ENCODE measurements around the gene TMEM184B. TPM values are rescaled to one million over a fixed set of nuclear protein-coding genes. Genes with fewer than 3 reads are reported as not detected.

Gene TMEM184B
- total RNA-seq, 6 experiments from 2014 or later: 104 to 125 (median 111) TPM

DNA sequence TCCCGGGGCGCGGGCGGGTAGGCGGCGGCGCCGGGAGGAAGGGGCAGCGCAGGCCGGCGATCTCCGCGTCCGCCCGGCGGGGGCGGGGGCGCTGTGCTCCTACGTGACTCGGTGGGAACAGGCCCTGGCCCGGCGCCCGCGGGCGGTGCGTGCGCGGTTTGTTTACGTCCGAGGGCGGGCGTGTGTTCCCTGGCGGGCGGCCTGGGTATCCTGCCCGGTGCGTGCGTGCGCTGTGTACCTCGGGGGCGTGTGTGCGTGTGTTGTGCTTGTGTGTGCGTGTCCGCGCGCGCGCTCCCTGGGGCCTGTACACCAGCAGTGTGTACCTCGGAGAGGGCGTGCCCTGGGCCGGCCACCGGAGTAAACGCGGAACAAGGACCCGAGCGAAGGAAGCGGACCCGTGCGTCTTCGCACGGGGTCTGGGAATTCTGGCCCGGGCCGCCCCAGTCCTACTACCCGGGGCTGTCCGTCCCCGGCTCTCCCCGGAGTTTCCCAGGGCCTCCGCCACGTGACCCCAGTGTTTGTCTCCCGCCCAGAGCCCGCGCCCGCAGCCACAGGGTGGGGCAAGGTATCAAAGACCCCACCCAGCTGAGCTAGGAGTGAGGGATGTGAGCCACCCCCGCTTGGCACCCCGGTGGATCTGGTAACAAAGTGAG, 70.2 kb downstream of the TMEM184B start:
- Mint-ChIP-seq H3K36me3 (ENCODE audit: low read depth) (peaks cover 5% of the 10 kb centered on the region; the same call in 1 of the 2 replicates), H3K9me3 (no peaks in the 10 kb centered on the region; the same call in 1 of the 2 replicates), H3K4me1 (ENCODE audit: low read depth) (peaks cover 46% of the 10 kb centered on the region), H3K4me3 (peak overlapping the region; percentile 93), H3K27me3 (ENCODE audit: insufficient read depth) (peaks cover 13% of the 10 kb centered on the region), H3K27ac (peak overlapping the region; percentile 92)
- peak; percentile 70 for DNase-seq
- TF ChIP-seq, protein P1, sequence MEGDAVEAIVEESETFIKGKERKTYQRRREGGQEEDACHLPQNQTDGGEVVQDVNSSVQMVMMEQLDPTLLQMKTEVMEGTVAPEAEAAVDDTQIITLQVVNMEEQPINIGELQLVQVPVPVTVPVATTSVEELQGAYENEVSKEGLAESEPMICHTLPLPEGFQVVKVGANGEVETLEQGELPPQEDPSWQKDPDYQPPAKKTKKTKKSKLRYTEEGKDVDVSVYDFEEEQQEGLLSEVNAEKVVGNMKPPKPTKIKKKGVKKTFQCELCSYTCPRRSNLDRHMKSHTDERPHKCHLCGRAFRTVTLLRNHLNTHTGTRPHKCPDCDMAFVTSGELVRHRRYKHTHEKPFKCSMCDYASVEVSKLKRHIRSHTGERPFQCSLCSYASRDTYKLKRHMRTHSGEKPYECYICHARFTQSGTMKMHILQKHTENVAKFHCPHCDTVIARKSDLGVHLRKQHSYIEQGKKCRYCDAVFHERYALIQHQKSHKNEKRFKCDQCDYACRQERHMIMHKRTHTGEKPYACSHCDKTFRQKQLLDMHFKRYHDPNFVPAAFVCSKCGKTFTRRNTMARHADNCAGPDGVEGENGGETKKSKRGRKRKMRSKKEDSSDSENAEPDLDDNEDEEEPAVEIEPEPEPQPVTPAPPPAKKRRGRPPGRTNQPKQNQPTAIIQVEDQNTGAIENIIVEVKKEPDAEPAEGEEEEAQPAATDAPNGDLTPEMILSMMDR (IDR thresholded peaks at IDR 0.05): peak; percentile 72

- H3K4me3 Mint-ChIP-seq: peak within 1 kb of the TSS; percentile 93
- TF ChIP-seq, protein P1 (IDR thresholded peaks at IDR 0.05): no peak
- peaks cover 12% of the 10 kb centered on the region for H3K27me3 Mint-ChIP-seq (ENCODE audit: insufficient read depth)
These were observed 70.9 kb downstream of the TMEM184B start, which contains the start of gene MAFF for GRCh38 chr22:38201711-38202436. MAFF (plus strand) TSS chr22:38201994; CDS start chr22:38213854, 11,860 bp downstream.

GRCh38 chr22:38201371-38201710, 71.5 kb downstream of the TMEM184B start:
- H3K27ac Mint-ChIP-seq: peak overlapping the region; percentile 94
- H3K4me3 Mint-ChIP-seq: peak overlapping the region; percentile 89
- DNase-seq: no peak
- peaks cover 51% of the 10 kb centered on the region for H3K4me1 Mint-ChIP-seq (ENCODE audit: low read depth)
- peaks cover 12% of the 10 kb centered on the region for H3K27me3 Mint-ChIP-seq (ENCODE audit: insufficient read depth)
- H3K36me3 Mint-ChIP-seq (ENCODE audit: low read depth): peaks cover 5% of the 10 kb centered on the region; the same call in 1 of the 2 replicates
- H3K9me3 Mint-ChIP-seq: no peaks in the 10 kb centered on the region; the same call in 1 of the 2 replicates
- TF ChIP-seq, protein P1 (IDR thresholded peaks at IDR 0.05): no peak

More at GRCh38 chr22:38201711-38202436, 70.9 kb downstream of the TMEM184B start, which contains the start of gene MAFF:
- peak; percentile 96 for DNase-seq
- Mint-ChIP-seq H3K9me3 (no peaks in the 10 kb centered on the region; the same call in 1 of the 2 replicates), H3K27ac (peak within 1 kb of the TSS; percentile 94), H3K4me1 (ENCODE audit: low read depth) (peaks cover 51% of the 10 kb centered on the region), H3K36me3 (ENCODE audit: low read depth) (peaks cover 5% of the 10 kb centered on the region; the same call in 1 of the 2 replicates)

DNA sequence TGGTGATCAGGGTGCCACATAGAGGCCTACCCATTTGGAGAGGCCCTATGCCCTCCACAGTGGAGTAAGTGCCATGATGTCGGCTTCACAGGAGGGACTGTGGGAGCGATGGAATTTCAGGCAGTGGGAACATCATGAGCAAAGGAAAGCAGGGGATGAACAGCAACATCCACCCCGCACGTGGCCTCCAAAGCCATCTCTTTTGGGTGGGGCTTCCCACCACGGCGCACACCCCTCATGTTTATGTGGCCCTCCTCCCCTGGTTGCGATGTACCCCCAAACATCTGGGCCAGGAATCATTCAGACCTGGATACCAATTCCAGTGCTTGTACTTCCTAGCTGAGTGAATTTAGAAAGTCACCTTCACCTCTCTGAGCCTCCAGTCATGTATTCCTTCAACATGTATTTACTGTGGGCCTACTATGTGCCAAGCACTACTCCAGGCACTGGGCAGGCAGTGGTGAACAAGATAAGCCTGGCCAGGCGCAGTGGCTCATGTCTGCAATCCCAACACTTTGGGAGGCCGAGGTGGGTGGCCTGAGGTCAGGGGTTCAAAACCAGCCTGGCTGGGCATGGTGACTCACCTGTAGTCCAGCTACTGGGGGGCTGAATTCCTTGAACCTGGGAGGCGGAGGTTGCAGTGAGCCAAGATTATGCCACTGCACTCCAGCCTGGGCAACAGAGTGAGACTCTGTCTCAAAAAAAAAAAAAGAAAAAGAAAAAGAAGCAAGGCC, 72.8 kb downstream of the TMEM184B start:
- Mint-ChIP-seq H3K36me3 (ENCODE audit: low read depth) (peaks cover 5% of the 10 kb centered on the region; the same call in 1 of the 2 replicates), H3K9me3 (no peaks in the 10 kb centered on the region; the same call in 1 of the 2 replicates)

More for the DNA sequence above, 72.8 kb downstream of the TMEM184B start:
- TF ChIP-seq, protein P1 (IDR thresholded peaks at IDR 0.05): no peak
- Mint-ChIP-seq H3K4me1 (ENCODE audit: low read depth) (peaks cover 38% of the 10 kb centered on the region), H3K27ac (no peak overlapping the region), H3K4me3 (no peak overlapping the region), H3K27me3 (ENCODE audit: insufficient read depth) (peaks cover 5% of the 10 kb centered on the region)
- no peak for DNase-seq
